Endothelial cell of umbilical vein (primary cell): ENCODE results near the gene BIN2. TPM values are rescaled to one million over a fixed set of nuclear protein-coding genes. Genes with fewer than 3 reads are reported as not detected.

ENCODE experiments used
- BruUV-seq: library from RNA; stranded (reverse); fragments of 400-500 nt; replicated peaks from 2 replicates; lab custom pipeline; 2021; lab: Mats Ljungman, UMichigan
- CTCF ChIA-PET: fragments of 300-600, 350-600 bp; sonication (Branson Sonifier 250); formaldehyde crosslinking; loops from one replicate; lab custom pipeline; 2021; ENCODE audit warnings: antibody characterized with exemption, inconsistent platforms; lab: Charles Lee
- POLR2A ChIA-PET: fragments of 300-600, 350-600 bp; sonication (Branson Sonifier 250); formaldehyde crosslinking; loops from one replicate; lab custom pipeline; 2021; ENCODE audit warnings: antibody characterized with exemption, inconsistent platforms; lab: Charles Lee
- DNase-seq: peaks from one replicate; pipeline ENCODE4 v3.0.0-alpha.2; 2011; ENCODE audit warnings: low read depth, low spot score
- FAIRE-seq: peaks from 2 replicates; lab custom pipeline; 2011; peaks lifted over from hg19 to GRCh38; lab: Jason Lieb, UNC
- H2AFZ ChIP-seq: 2 replicates; pipeline ENCODE4 v1.6.0; 2012; ENCODE audit warnings: low read depth, low read length, control low read depth, inconsistent platforms
- H3K27ac ChIP-seq: 2 replicates; pipeline ENCODE4 v1.5.1; 2011; ENCODE audit warnings: low read depth, mild to moderate bottlenecking, control low read depth, low read length, moderate library complexity; ENCODE audit not compliant: insufficient read depth
- H3K27me3 ChIP-seq, 2 experiments: 2 replicates each; pipeline versions ENCODE4 v1.6.0 to v1.6.1; 2011; ENCODE audit warnings: low read length in 2 of 2, mixed read lengths in 1 of 2; ENCODE audit not compliant: control insufficient read depth in 2 of 2, insufficient read depth in 2 of 2
- H3K36me3 ChIP-seq, 2 experiments: 2 replicates in 1 of 2; 3 replicates in 1 of 2; pipeline ENCODE4 v1.5.1; 2011; ENCODE audit warnings: low read length in 2 of 2, mild to moderate bottlenecking in 1 of 2, moderate library complexity in 1 of 2; ENCODE audit not compliant: control insufficient read depth in 2 of 2, insufficient read depth in 2 of 2; ENCODE audit errors: extremely low read depth in 1 of 2
- H3K4me1 ChIP-seq: 3 replicates; pipeline ENCODE4 v1.5.1; 2011; ENCODE audit warnings: mild to moderate bottlenecking, low read length; ENCODE audit not compliant: control insufficient read depth, insufficient read depth; ENCODE audit errors: extremely low read depth
- H3K4me2 ChIP-seq: 2 replicates; pipeline ENCODE4 v1.6.1; 2011; ENCODE audit warnings: low read length, control low read depth, mixed read lengths; ENCODE audit not compliant: insufficient read depth
- H3K4me3 ChIP-seq, 3 experiments: fragments of 200-600 bp in 1 of 3; sonication (generic), shearing (Covaris generic) in 1 of 3; replicated peaks in 1 of 3; 2 replicates each; pipeline ENCODE4 v1.5.1; 2011 to 2016; ENCODE audit warnings: control low read depth in 3 of 3, low read length in 3 of 3, mild to moderate bottlenecking in 2 of 3, inconsistent platforms in 1 of 3, low read depth in 1 of 3, moderate library complexity in 1 of 3; ENCODE audit not compliant: insufficient read depth in 1 of 3
- H3K79me2 ChIP-seq: 2 replicates; pipeline ENCODE4 v1.6.0; 2012; ENCODE audit warnings: low read length, inconsistent platforms; ENCODE audit not compliant: control insufficient read depth, insufficient read depth
- H3K9ac ChIP-seq: replicated peaks from 2 replicates; pipeline ENCODE3; 2011; ENCODE audit warnings: low read length, control low read depth; ENCODE audit not compliant: insufficient read depth; ENCODE audit errors: extremely low read depth
- H3K9me1 ChIP-seq: replicated peaks from 3 replicates; pipeline ENCODE4 v1.6.0; 2011; ENCODE audit warnings: mild to moderate bottlenecking, low read length; ENCODE audit not compliant: control insufficient read depth, insufficient read depth; ENCODE audit errors: extremely low read depth
- H3K9me3 ChIP-seq: replicated peaks from 2 replicates; pipeline ENCODE4 v1.5.1; 2012; ENCODE audit warnings: low read length, inconsistent platforms; ENCODE audit not compliant: control insufficient read depth, insufficient read depth
- H4K20me1 ChIP-seq: replicated peaks from 2 replicates; pipeline ENCODE3; 2011; ENCODE audit warnings: mild to moderate bottlenecking, low read length; ENCODE audit not compliant: control insufficient read depth, insufficient read depth; ENCODE audit errors: extremely low read depth
- FOS ChIP-seq: IDR thresholded peaks from 2 replicates; pipeline ENCODE4 v1.6.1; 2011; ENCODE audit warnings: mild to moderate bottlenecking, low read length, moderate library complexity, borderline replicate concordance; ENCODE audit not compliant: insufficient read depth
- GATA2 ChIP-seq: IDR thresholded peaks from 2 replicates; pipeline ENCODE4 v1.7.0; 2011; ENCODE audit warnings: low read depth, mild to moderate bottlenecking, moderate library complexity, mixed read lengths, low read length; ENCODE audit not compliant: insufficient read length, insufficient read depth
- JUN ChIP-seq: IDR thresholded peaks from 2 replicates; pipeline ENCODE4 v1.6.1; 2011; ENCODE audit warnings: borderline replicate concordance, low read depth; ENCODE audit not compliant: insufficient read length, insufficient read depth
- MYC ChIP-seq: IDR thresholded peaks from one replicate; pipeline ENCODE4 v1.6.1; 2011; ENCODE audit warnings: mild to moderate bottlenecking, low read depth, low read length
- POLR2AphosphoS5 ChIP-seq: IDR thresholded peaks from 2 replicates; pipeline ENCODE4 v1.6.1; 2012; ENCODE audit warnings: low read depth, mild to moderate bottlenecking, control low read depth, low read length, moderate library complexity; ENCODE audit not compliant: insufficient read depth
- dilution Hi-C: fragments of 300-500 bp; cut with MboI; formaldehyde crosslinking; loops from one replicate; pipeline ENCODE4 v1.15.0; 2019; ENCODE audit warnings: low sequenced_read_pairs; ENCODE audit not compliant: extremely low pct_ligation_motif_present
- intact Hi-C: fragments of 100-400 bp; cut with micrococcal nuclease; formaldehyde crosslinking; loops from one replicate; pipeline ENCODE4 v1.10.0; 2022
- polyA plus RNA-seq, 4 experiments: library from polyadenylated mRNA; depleted of rRNA in 3 of 4; stranded (reverse) in 3 of 4; unstranded in 1 of 4; fragments of >200 nt; gene quantifications; 2 replicates each; pipeline versions ENCODE4 v1.2.1 to v1.2.3, GENCODE V29; 2011 to 2012; ENCODE audit warnings: missing spikeins in 1 of 4
- total RNA-seq: library from RNA; stranded (reverse); gene quantifications from 2 replicates; pipeline ENCODE4 v1.2.3, GENCODE V29; 2021
- TF ChIP-seq, protein P1 (sequence below), 2 donors: IDR thresholded peaks; 1 replicate in 1 of 2; 2 replicates in 1 of 2; pipeline ENCODE4 v1.5.1; 2011; ENCODE audit warnings: low read length in 2 of 2, mild to moderate bottlenecking in 2 of 2, moderate library complexity in 2 of 2, control low read depth in 1 of 2, inconsistent platforms in 1 of 2, low read depth in 1 of 2; ENCODE audit not compliant: insufficient read depth in 1 of 2; ENCODE audit errors: extremely low read depth in 1 of 2

BIN2 gene
- total and polyA plus RNA-seq, 2 donors (not counting 3 experiments of a cell fraction or from before 2014, with no cell fraction given) = not detected

DNA sequence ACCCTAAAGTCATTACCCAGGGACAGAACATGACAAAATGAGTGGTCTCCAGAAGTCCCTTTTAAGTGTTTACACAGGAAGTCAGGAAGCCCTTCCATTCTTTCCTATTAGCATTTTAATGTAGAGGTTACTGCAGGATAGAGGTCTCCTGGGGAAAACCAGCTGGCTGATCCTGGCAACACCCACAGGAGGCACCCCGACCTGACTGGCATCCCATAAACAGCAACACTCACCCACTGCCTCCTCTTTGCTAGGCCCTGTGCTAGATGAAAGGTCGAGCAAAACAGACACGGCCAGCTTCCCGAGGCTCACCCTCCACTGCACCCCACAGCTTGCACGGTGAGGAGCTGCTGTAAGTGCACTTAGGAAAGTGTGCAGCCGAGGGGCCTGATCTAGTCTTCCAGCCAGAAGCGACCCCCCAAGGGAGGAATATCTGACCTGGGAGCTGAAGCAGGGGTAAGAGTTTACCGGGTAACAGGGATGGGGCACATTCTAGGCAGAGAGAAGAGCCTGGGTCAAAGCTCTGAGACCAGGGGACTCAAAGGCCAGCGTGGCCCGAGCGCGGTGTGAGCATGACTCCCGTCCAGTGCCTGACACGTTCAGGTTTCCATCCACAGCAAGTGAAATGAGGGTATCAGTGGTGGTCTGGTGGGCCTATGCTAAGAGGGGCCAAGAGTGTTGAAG lies 76.3 kb downstream of the BIN2 start:
- peaks cover 22% of the 10 kb centered on the region for H3K4me1 ChIP-seq
- no peaks in the 10 kb centered on the region for H3K9me3 ChIP-seq
- no peaks in the 10 kb centered on the region for H3K9me1 ChIP-seq
- no peaks in the 10 kb centered on the region for H4K20me1 ChIP-seq
- H3K36me3 ChIP-seq = peaks cover 5 to 10% of the 10 kb centered on the region in 2 experiments
- CTCF ChIA-PET = interaction anchor here (1.1 to 1.2 kb wide), 2 partner anchors 13 to 222 kb away, joined by 3 read pairs; partner anchors contain the start of gene SLC11A2
- no peaks in the 10 kb centered on the region for H3K79me2 ChIP-seq
- POLR2A ChIA-PET = no interaction called here
- intact Hi-C loops (loop anchor here (2.0 kb wide), 1 partner anchor 15 kb away; no protein-coding TSS in a partner anchor), dilution Hi-C loops (no loop called here)
- no TSS peak for BruUV-seq
- TF ChIP-seq POLR2AphosphoS5 (no peak), GATA2 (no peak), FOS (no peak), JUN (no peak), MYC (no peak)
- TF ChIP-seq, protein P1, sequence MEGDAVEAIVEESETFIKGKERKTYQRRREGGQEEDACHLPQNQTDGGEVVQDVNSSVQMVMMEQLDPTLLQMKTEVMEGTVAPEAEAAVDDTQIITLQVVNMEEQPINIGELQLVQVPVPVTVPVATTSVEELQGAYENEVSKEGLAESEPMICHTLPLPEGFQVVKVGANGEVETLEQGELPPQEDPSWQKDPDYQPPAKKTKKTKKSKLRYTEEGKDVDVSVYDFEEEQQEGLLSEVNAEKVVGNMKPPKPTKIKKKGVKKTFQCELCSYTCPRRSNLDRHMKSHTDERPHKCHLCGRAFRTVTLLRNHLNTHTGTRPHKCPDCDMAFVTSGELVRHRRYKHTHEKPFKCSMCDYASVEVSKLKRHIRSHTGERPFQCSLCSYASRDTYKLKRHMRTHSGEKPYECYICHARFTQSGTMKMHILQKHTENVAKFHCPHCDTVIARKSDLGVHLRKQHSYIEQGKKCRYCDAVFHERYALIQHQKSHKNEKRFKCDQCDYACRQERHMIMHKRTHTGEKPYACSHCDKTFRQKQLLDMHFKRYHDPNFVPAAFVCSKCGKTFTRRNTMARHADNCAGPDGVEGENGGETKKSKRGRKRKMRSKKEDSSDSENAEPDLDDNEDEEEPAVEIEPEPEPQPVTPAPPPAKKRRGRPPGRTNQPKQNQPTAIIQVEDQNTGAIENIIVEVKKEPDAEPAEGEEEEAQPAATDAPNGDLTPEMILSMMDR (IDR thresholded peaks at IDR 0.05; ENCODE audit: extremely low read depth in 1 of 2, insufficient read depth in 1 of 2, low read depth in 1 of 2, low read length in 2 of 2) = no peak
- no peak overlapping the region for H3K27ac ChIP-seq
- H3K27me3 ChIP-seq = no peaks in the 10 kb centered on the region
- no peak overlapping the region for H3K4me3 ChIP-seq
- no peak overlapping the region for H3K9ac ChIP-seq
- no peak overlapping the region for H2AFZ ChIP-seq
- FAIRE-seq (no peak), DNase-seq (no peak)
- no peak overlapping the region for H3K4me2 ChIP-seq
